CD8-positive, alpha-beta memory T cell (primary cell): Measurements from ENCODE around the gene BST2. TPM values are rescaled to one million over a fixed set of nuclear protein-coding genes. Genes with fewer than 3 reads are reported as not detected.
A peak's percentile ranks its signal among the peaks of the same experiment; 100 is the strongest.

Experiments
- CTCF ChIA-PET: fragments of 350-600 bp; sonication (Branson Sonifier 250); formaldehyde crosslinking; loops from one replicate; lab custom pipeline; 2021; ENCODE audit warnings: antibody characterized with exemption; lab: Charles Lee
- POLR2A ChIA-PET: fragments of 350-600 bp; sonication (Branson Sonifier 250); formaldehyde crosslinking; loops from one replicate; lab custom pipeline; 2021; ENCODE audit warnings: antibody characterized with exemption; lab: Charles Lee
- DNase-seq, 5 donors: peaks; one replicate each; pipeline versions ENCODE4 v3.0.0 to v3.0.0-alpha.2; 2020 to 2022; ENCODE audit warnings: mixed read lengths in 1 of 5
- H3K27ac ChIP-seq: one replicate; pipeline ENCODE4 v1.7.0; 2013; ENCODE audit warnings: low read depth, mild to moderate bottlenecking, low read length, moderate library complexity
- H3K27me3 ChIP-seq: 2 replicates; pipeline ENCODE4 v1.7.0; 2013; ENCODE audit warnings: low read length, mild to moderate bottlenecking; ENCODE audit not compliant: insufficient read depth, poor library complexity, severe bottlenecking
- H3K36me3 ChIP-seq: 2 replicates; pipeline ENCODE4 v1.7.0; 2013; ENCODE audit warnings: mild to moderate bottlenecking, low read length, moderate library complexity; ENCODE audit not compliant: insufficient read depth
- H3K4me1 ChIP-seq: 2 replicates; pipeline ENCODE4 v1.7.0; 2013; ENCODE audit warnings: mild to moderate bottlenecking, low read length, moderate library complexity; ENCODE audit not compliant: insufficient read depth
- H3K4me3 ChIP-seq: 2 replicates; pipeline ENCODE4 v1.7.0; 2013; ENCODE audit warnings: mild to moderate bottlenecking, low read length
- H3K9me3 ChIP-seq: 2 replicates; pipeline ENCODE4 v1.7.0; 2013; ENCODE audit warnings: mild to moderate bottlenecking, low read length
- H3K27ac Mint-ChIP-seq, 8 donors: one replicate each; pipeline ENCODE4 v1.8.0; 2020 to 2021; ENCODE audit warnings: mixed read lengths in 8 of 8, mild to moderate bottlenecking in 6 of 8, inconsistent platforms in 3 of 8, moderate library complexity in 3 of 8
- H3K27me3 Mint-ChIP-seq, 2 donors: one replicate each; pipeline ENCODE4 v1.8.0; 2020 to 2021; ENCODE audit warnings: mixed read lengths in 2 of 2, mild to moderate bottlenecking in 1 of 2, moderate library complexity in 1 of 2
- H3K36me3 Mint-ChIP-seq, 3 donors: one replicate each; pipeline ENCODE4 v1.8.0; 2020 to 2021; ENCODE audit warnings: mixed read lengths in 3 of 3, inconsistent platforms in 1 of 3, mild to moderate bottlenecking in 1 of 3
- H3K4me1 Mint-ChIP-seq, 3 donors: one replicate each; pipeline ENCODE4 v1.8.0; 2020 to 2021; ENCODE audit warnings: mixed read lengths in 3 of 3, inconsistent platforms in 1 of 3, mild to moderate bottlenecking in 1 of 3
- H3K4me3 Mint-ChIP-seq, 7 donors: one replicate each; pipeline ENCODE4 v1.8.0; 2020 to 2021; ENCODE audit warnings: mixed read lengths in 7 of 7, mild to moderate bottlenecking in 6 of 7, moderate library complexity in 4 of 7, inconsistent platforms in 2 of 7
- H3K9me3 Mint-ChIP-seq, 5 donors: one replicate each; pipeline ENCODE4 v1.8.0; 2020 to 2022; ENCODE audit warnings: mixed read lengths in 5 of 5, mild to moderate bottlenecking in 3 of 5, moderate library complexity in 2 of 5, inconsistent platforms in 1 of 5
- polyA plus RNA-seq: library from polyadenylated mRNA; unstranded; fragments of 300-500 nt; fragmentation: Illumina TruSeq; gene quantifications from one replicate; pipeline ENCODE4 v1.2.3, GENCODE V29; 2021
- total RNA-seq, 2 experiments: library from RNA; stranded (reverse); gene quantifications; one replicate each; pipeline ENCODE4 v1.2.3, GENCODE V29; 2021

Gene BST2
- total and polyA plus RNA-seq, 3 experiments from 2014 or later = 116 to 192 (median 124) TPM

GRCh38 chr19:17404621-17405249 is 695 bp downstream of the BST2 start:
- H3K4me3 Mint-ChIP-seq = peak overlapping the region; percentile 90 to 98 (median 95)
- Histone ChIP-seq H3K27ac (peak overlapping the region; percentile 86), H3K9me3 (no peaks in the 10 kb centered on the region), H3K4me1 (peaks cover 17% of the 10 kb centered on the region), H3K27me3 (no peaks in the 10 kb centered on the region), H3K4me3 (peak overlapping the region; percentile 76), H3K36me3 (no peaks in the 10 kb centered on the region)
- H3K36me3 Mint-ChIP-seq = peaks cover 0 to 30% (median 3%) of the 10 kb centered on the region in 3 donors
- no peak for DNase-seq
- no peaks in the 10 kb centered on the region for H3K9me3 Mint-ChIP-seq
- CTCF ChIA-PET = interaction anchor here (1.0 to 3.3 kb wide), 6 partner anchors 14 to 30 kb away, joined by 3 to 21 read pairs (median 7); partner anchors contain the start of gene MVB12A
- POLR2A ChIA-PET = interaction anchor here (1.0 to 2.9 kb wide), 2 partner anchors 15 to 96 kb away, joined by 3 to 25 read pairs; partner anchors contain the start of gene MVB12A
- H3K27me3 Mint-ChIP-seq = no peaks in the 10 kb centered on the region
- peak overlapping the region; percentile 87 to 99 (median 92) for H3K27ac Mint-ChIP-seq
- H3K4me1 Mint-ChIP-seq = peaks cover 35 to 49% (median 36%) of the 10 kb centered on the region in 3 donors

GRCh38 chr19:17404015-17404414 is 1.4 kb downstream of the BST2 start:
- Histone ChIP-seq H3K27me3 (no peaks in the 10 kb centered on the region), H3K4me1 (peaks cover 17% of the 10 kb centered on the region), H3K4me3 (peak overlapping the region; percentile 76), H3K27ac (peak overlapping the region; percentile 86), H3K36me3 (no peaks in the 10 kb centered on the region), H3K9me3 (no peaks in the 10 kb centered on the region)
- Mint-ChIP-seq H3K27ac (peak overlapping the region; percentile 51 to 99 (median 87)), H3K27me3 (no peaks in the 10 kb centered on the region), H3K36me3 (peaks cover 0 to 30% (median 3%) of the 10 kb centered on the region in 3 donors), H3K4me1 (peaks cover 35 to 49% (median 36%) of the 10 kb centered on the region in 3 donors), H3K4me3 (peak overlapping the region; percentile 90 to 98 (median 95)), H3K9me3 (no peaks in the 10 kb centered on the region)
- ChIA-PET CTCF (interaction anchor here (1.0 to 1.3 kb wide), 2 partner anchors 15 to 16 kb away, joined by 3 read pairs; partner anchors contain the start of gene MVB12A), POLR2A (interaction anchor here (0.6 kb wide), 1 partner anchor 11 kb away, joined by 3 read pairs; no protein-coding TSS in a partner anchor)
- DNase-seq = no peak

GRCh38 chr19:17402982-17403855 is 2.2 kb downstream of the BST2 start:
- no peaks in the 10 kb centered on the region for H3K36me3 ChIP-seq
- no peak overlapping the region for H3K4me3 ChIP-seq
- CTCF ChIA-PET = interaction anchor here (1.0 to 1.3 kb wide), 2 partner anchors 14 to 16 kb away, joined by 3 read pairs; partner anchors contain the start of gene MVB12A
- H3K27me3 ChIP-seq = no peaks in the 10 kb centered on the region
- Mint-ChIP-seq H3K27ac (peak overlapping the region in 6 of 8 donors; percentile 41 to 94 (median 84)), H3K4me1 (peaks cover 35 to 49% (median 36%) of the 10 kb centered on the region in 3 donors), H3K27me3 (no peaks in the 10 kb centered on the region), H3K36me3 (peaks cover 0 to 32% (median 3%) of the 10 kb centered on the region in 3 donors), H3K4me3 (peak overlapping the region; percentile 90 to 98 (median 95)), H3K9me3 (no peaks in the 10 kb centered on the region)
- no peaks in the 10 kb centered on the region for H3K9me3 ChIP-seq
- H3K27ac ChIP-seq = peak overlapping the region; percentile 86
- POLR2A ChIA-PET = no interaction called here
- H3K4me1 ChIP-seq = peaks cover 17% of the 10 kb centered on the region
- DNase-seq = peak in 2 of 5 donors; percentile 17 to 21

- H3K4me3 Mint-ChIP-seq = peak overlapping the region in 2 of 7 donors; percentile 54 to 73
- peak overlapping the region in 3 of 8 donors; percentile 37 to 75 (median 56) for H3K27ac Mint-ChIP-seq
- POLR2A ChIA-PET = no interaction called here
Observed at GRCh38 chr19:17401628-17402027, 3.8 kb downstream of the BST2 start.

GRCh38 chr19:17398902-17399527 is 6.4 kb downstream of the BST2 start:
- H3K27me3 ChIP-seq = no peaks in the 10 kb centered on the region
- H3K9me3 ChIP-seq = no peaks in the 10 kb centered on the region
- no peak overlapping the region for H3K27ac ChIP-seq
- H3K36me3 ChIP-seq = no peaks in the 10 kb centered on the region
- H3K27me3 Mint-ChIP-seq = no peaks in the 10 kb centered on the region
- peak overlapping the region in 1 of 8 donors; percentile 66 for H3K27ac Mint-ChIP-seq
- ChIA-PET CTCF (interaction anchor here (1.1 kb wide), 1 partner anchor 139 kb away, joined by 3 read pairs; no protein-coding TSS in a partner anchor), POLR2A (no interaction called here)
- peak overlapping the region in 1 of 7 donors; percentile 85 for H3K4me3 Mint-ChIP-seq
- peaks cover 0 to 25% (median 3%) of the 10 kb centered on the region in 3 donors for H3K36me3 Mint-ChIP-seq
- no peak for DNase-seq
- no peaks in the 10 kb centered on the region for H3K9me3 Mint-ChIP-seq
- peaks cover 13 to 20% (median 17%) of the 10 kb centered on the region in 3 donors for H3K4me1 Mint-ChIP-seq
- no peak overlapping the region for H3K4me3 ChIP-seq
- H3K4me1 ChIP-seq = peaks cover 15% of the 10 kb centered on the region

More at GRCh38 chr19:17401628-17402027, 3.8 kb downstream of the BST2 start:
- H3K4me1 ChIP-seq = peaks cover 17% of the 10 kb centered on the region
- H3K27ac ChIP-seq = no peak overlapping the region
- no peaks in the 10 kb centered on the region for H3K9me3 Mint-ChIP-seq
- no peaks in the 10 kb centered on the region for H3K27me3 ChIP-seq
- no peaks in the 10 kb centered on the region for H3K36me3 ChIP-seq
- H3K4me1 Mint-ChIP-seq = peaks cover 20 to 33% (median 21%) of the 10 kb centered on the region in 3 donors
- peaks cover 0 to 31% (median 3%) of the 10 kb centered on the region in 3 donors for H3K36me3 Mint-ChIP-seq
- CTCF ChIA-PET = no interaction called here
- no peaks in the 10 kb centered on the region for H3K9me3 ChIP-seq
- H3K27me3 Mint-ChIP-seq = no peaks in the 10 kb centered on the region
- no peak overlapping the region for H3K4me3 ChIP-seq
- DNase-seq = no peak

- peaks cover 0 to 5% (median 0%) of the 10 kb centered on the region in 3 donors for H3K36me3 Mint-ChIP-seq
- POLR2A ChIA-PET = interaction anchor here (0.7 kb wide), 1 partner anchor 403 kb away, joined by 5 read pairs; no protein-coding TSS in a partner anchor
- DNase-seq = peak in 1 of 5 donors; percentile 27
- H3K27me3 ChIP-seq = no peaks in the 10 kb centered on the region
- H3K4me1 ChIP-seq = peaks cover 20% of the 10 kb centered on the region
- H3K4me3 Mint-ChIP-seq = peak overlapping the region in 1 of 7 donors; percentile 28
- H3K27ac Mint-ChIP-seq = peak overlapping the region in 6 of 8 donors; percentile 51 to 90 (median 68)
- no peaks in the 10 kb centered on the region for H3K9me3 Mint-ChIP-seq
- no peaks in the 10 kb centered on the region for H3K36me3 ChIP-seq
- CTCF ChIA-PET = interaction anchor here (1.0 to 1.4 kb wide), 3 partner anchors 8 to 213 kb away, joined by 3 read pairs; no protein-coding TSS in a partner anchor
- H3K27me3 Mint-ChIP-seq = peaks cover 0 to 2% of the 10 kb centered on the region in 2 donors
- H3K9me3 ChIP-seq = no peaks in the 10 kb centered on the region
- peaks cover 15 to 29% (median 20%) of the 10 kb centered on the region in 3 donors for H3K4me1 Mint-ChIP-seq
- no peak overlapping the region for H3K27ac ChIP-seq
- no peak overlapping the region for H3K4me3 ChIP-seq
Observed at GRCh38 chr19:17394891-17395415, 10.5 kb downstream of the BST2 start.

- no peak for DNase-seq
- no peak within 1 kb of the TSS for H3K4me3 Mint-ChIP-seq
- Histone ChIP-seq H3K36me3 (no peaks in the 10 kb centered on the region), H3K27ac (no peak within 1 kb of the TSS), H3K27me3 (no peaks in the 10 kb centered on the region), H3K4me1 (peaks cover 20% of the 10 kb centered on the region), H3K9me3 (no peaks in the 10 kb centered on the region), H3K4me3 (no peak within 1 kb of the TSS)
- H3K27ac Mint-ChIP-seq = peak within 1 kb of the TSS in 6 of 8 donors; percentile 51 to 90 (median 68)
- H3K27me3 Mint-ChIP-seq = peaks cover 0 to 2% of the 10 kb centered on the region in 2 donors
- peaks cover 0 to 2% (median 0%) of the 10 kb centered on the region in 5 donors for H3K9me3 Mint-ChIP-seq
- H3K4me1 Mint-ChIP-seq = peaks cover 15 to 29% (median 20%) of the 10 kb centered on the region in 3 donors
- ChIA-PET CTCF (no interaction called here), POLR2A (no interaction called here)
- peaks cover 0 to 4% (median 0%) of the 10 kb centered on the region in 3 donors for H3K36me3 Mint-ChIP-seq
Observed at GRCh38 chr19:17393914-17394313, 11.5 kb downstream of the BST2 start, which contains the start of gene CCDC194. Gene CCDC194 (minus strand): TSS chr19:17394196. CDS start chr19:17394158, 38 bp downstream.
